Stomach smooth muscle (tissue), 2 donors: ENCODE results near the gene RRP12.

Source experiments
- H3K27ac ChIP-seq: one replicate; pipeline ENCODE4 v1.7.0; 2013; ENCODE audit warnings: mild to moderate bottlenecking, low read length, inconsistent platforms
- H3K27me3 ChIP-seq, 2 donors: one replicate each; pipeline ENCODE4 v1.7.0; 2013; ENCODE audit warnings: low read length in 2 of 2; ENCODE audit not compliant: insufficient read depth in 2 of 2, control insufficient read depth in 1 of 2
- H3K36me3 ChIP-seq, 2 donors: one replicate each; pipeline ENCODE4 v1.7.0; 2013; ENCODE audit warnings: low read length in 2 of 2; ENCODE audit not compliant: control insufficient read depth in 2 of 2, insufficient read depth in 2 of 2
- H3K4me1 ChIP-seq: one replicate; pipeline ENCODE4 v1.7.0; 2013; ENCODE audit warnings: low read length; ENCODE audit not compliant: control insufficient read depth, insufficient read depth
- H3K4me3 ChIP-seq, 2 donors: one replicate each; pipeline ENCODE4 v1.7.0; 2013; ENCODE audit warnings: low read length in 2 of 2
- H3K9ac ChIP-seq, 2 donors: one replicate each; pipeline ENCODE4 v1.7.0; 2013; ENCODE audit warnings: low read length in 2 of 2, mild to moderate bottlenecking in 1 of 2
- H3K9me3 ChIP-seq, 2 donors: one replicate each; pipeline ENCODE4 v1.7.0; 2013; ENCODE audit warnings: low read length in 2 of 2; ENCODE audit not compliant: control insufficient read depth in 2 of 2
- donor health status: healthy.
- donor health status: Pancreatic carcinoma.

RRP12 gene

DNA sequence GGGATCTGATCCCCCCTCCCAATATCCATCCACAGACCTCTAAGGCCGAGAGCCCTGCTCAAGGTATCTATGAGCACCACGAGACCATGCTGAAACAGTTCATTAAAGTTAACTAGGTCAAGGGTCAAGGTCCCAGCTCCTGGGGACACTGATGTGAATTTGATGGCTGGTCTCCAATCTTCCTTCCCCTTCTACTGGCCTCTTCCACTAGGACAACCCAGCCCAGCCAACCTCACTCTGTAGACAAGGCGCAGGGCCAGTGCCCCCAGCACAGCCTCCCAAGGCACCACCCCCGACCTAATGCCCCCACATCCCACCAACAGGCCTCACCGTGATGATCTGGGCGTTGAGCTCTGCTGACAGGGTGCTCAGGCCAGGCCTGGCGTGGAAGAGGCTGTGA lies 15.6 kb downstream of the RRP12 start:
- H3K9me3 ChIP-seq: no peaks in the 10 kb centered on the region
- H3K27ac ChIP-seq: no peak overlapping the region
- no peak overlapping the region for H3K9ac ChIP-seq
- no peak overlapping the region for H3K4me3 ChIP-seq
- no peaks in the 10 kb centered on the region for H3K4me1 ChIP-seq
- H3K27me3 ChIP-seq: no peaks in the 10 kb centered on the region
- peaks cover 23 to 36% of the 10 kb centered on the region in 2 donors for H3K36me3 ChIP-seq

- Histone ChIP-seq H3K9me3 (no peaks in the 10 kb centered on the region), H3K4me3 (no peak overlapping the region), H3K4me1 (no peaks in the 10 kb centered on the region), H3K27ac (no peak overlapping the region), H3K9ac (no peak overlapping the region), H3K27me3 (no peaks in the 10 kb centered on the region), H3K36me3 (peaks cover 20 to 29% of the 10 kb centered on the region in 2 donors)
Observed at GRCh38 chr10:97384641-97385040, 16.5 kb downstream of the RRP12 start.

DNA sequence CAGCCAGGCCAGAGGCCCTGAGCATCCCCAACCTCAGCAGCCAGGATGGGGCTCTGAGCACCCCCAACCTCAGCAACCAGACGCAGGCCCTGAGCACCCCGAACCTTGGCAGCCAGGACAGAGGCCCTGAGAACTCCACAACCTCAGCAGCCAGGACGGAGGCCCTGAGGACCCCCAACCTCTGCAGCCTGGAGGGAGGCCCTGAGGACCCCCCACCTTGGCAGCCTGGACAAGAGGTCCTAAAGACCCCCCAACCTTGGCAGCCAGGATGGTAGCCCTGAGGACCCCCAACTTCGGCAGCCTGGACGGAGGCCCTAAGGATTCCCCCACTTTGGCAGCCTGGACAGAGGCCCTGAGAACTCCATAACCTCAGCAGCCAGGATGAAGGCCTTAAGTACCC lies 17.0 kb downstream of the RRP12 start:
- Histone ChIP-seq H3K9ac (no peak overlapping the region), H3K36me3 (peaks cover 20 to 30% of the 10 kb centered on the region in 2 donors), H3K27me3 (no peaks in the 10 kb centered on the region), H3K4me1 (no peaks in the 10 kb centered on the region), H3K27ac (no peak overlapping the region), H3K9me3 (no peaks in the 10 kb centered on the region), H3K4me3 (no peak overlapping the region)

DNA sequence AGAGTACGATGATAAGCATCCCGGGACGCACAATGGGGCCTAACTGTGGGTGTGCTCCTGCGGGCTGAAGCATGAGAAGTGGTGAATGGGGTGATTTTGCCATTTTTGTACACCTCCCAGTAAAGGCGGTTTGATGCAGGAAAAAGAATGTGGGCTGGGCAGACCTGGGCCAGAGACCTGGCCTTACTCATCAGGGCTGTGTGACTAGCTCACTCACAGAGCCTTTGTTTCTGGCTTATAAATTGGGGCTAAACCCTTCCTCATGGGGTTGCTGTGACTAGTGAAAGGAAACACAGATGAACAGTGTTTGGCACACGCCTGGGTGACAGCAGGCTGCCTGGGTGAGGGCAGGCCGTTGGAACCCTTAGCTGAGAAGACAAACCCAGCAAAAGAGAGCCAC lies 18.0 kb downstream of the RRP12 start:
- no peaks in the 10 kb centered on the region for H3K4me1 ChIP-seq
- H3K36me3 ChIP-seq: peaks cover 17 to 28% of the 10 kb centered on the region in 2 donors

GRCh38 chr10:97381626-97382025 lies 19.5 kb downstream of the RRP12 start:
- Histone ChIP-seq H3K27ac (no peak overlapping the region), H3K9me3 (no peaks in the 10 kb centered on the region), H3K4me3 (no peak overlapping the region), H3K36me3 (peaks cover 20 to 29% of the 10 kb centered on the region in 2 donors), H3K27me3 (no peaks in the 10 kb centered on the region), H3K4me1 (no peaks in the 10 kb centered on the region), H3K9ac (no peak overlapping the region)

More for the DNA sequence above, 18.0 kb downstream of the RRP12 start:
- no peaks in the 10 kb centered on the region for H3K27me3 ChIP-seq
- no peak overlapping the region for H3K27ac ChIP-seq
- H3K4me3 ChIP-seq: no peak overlapping the region
- no peak overlapping the region for H3K9ac ChIP-seq
- H3K9me3 ChIP-seq: no peaks in the 10 kb centered on the region

DNA sequence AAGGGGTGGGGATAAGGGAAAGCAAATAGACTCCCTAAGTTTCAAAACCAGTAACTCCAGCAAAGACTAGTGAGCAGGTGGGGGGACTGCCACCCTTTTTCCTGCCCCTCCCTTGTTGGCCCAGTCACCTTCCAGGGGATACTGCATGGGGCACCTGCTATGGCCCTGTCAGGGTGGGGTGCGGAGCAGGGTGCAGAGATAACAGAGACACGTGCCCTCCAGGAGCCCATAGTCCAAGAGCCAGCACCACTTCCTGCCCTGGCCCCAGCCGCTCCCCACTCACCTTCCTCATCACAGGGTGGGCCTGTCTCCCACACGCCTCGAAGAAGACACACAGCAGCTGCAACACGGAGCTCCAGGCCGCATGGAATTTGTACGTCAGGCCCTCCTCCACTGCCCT lies 20.6 kb downstream of the RRP12 start:
- H3K4me3 ChIP-seq: no peak overlapping the region
- no peak overlapping the region for H3K9ac ChIP-seq
- H3K9me3 ChIP-seq: no peaks in the 10 kb centered on the region
- no peaks in the 10 kb centered on the region for H3K27me3 ChIP-seq
- H3K27ac ChIP-seq: no peak overlapping the region
- H3K36me3 ChIP-seq: peaks cover 12 to 28% of the 10 kb centered on the region in 2 donors
- no peaks in the 10 kb centered on the region for H3K4me1 ChIP-seq

- Histone ChIP-seq H3K9ac (no peak overlapping the region), H3K36me3 (peaks cover 12 to 26% of the 10 kb centered on the region in 2 donors), H3K4me3 (no peak overlapping the region), H3K27me3 (no peaks in the 10 kb centered on the region), H3K9me3 (no peaks in the 10 kb centered on the region), H3K27ac (no peak overlapping the region), H3K4me1 (no peaks in the 10 kb centered on the region)
Observed at GRCh38 chr10:97378933-97379921, 21.9 kb downstream of the RRP12 start.

- H3K4me1 ChIP-seq: no peaks in the 10 kb centered on the region
- no peak overlapping the region for H3K27ac ChIP-seq
- no peaks in the 10 kb centered on the region for H3K9me3 ChIP-seq
- H3K27me3 ChIP-seq: no peaks in the 10 kb centered on the region
- H3K36me3 ChIP-seq: peaks cover 20 to 41% of the 10 kb centered on the region in 2 donors
- no peak overlapping the region for H3K9ac ChIP-seq
- no peak overlapping the region for H3K4me3 ChIP-seq
Observed at GRCh38 chr10:97376413-97376812, 24.7 kb downstream of the RRP12 start.

GRCh38 chr10:97373456-97373855 lies 27.7 kb downstream of the RRP12 start:
- no peaks in the 10 kb centered on the region for H3K27me3 ChIP-seq
- H3K4me3 ChIP-seq: no peak overlapping the region
- H3K36me3 ChIP-seq: peaks cover 28 to 50% of the 10 kb centered on the region in 2 donors
- no peaks in the 10 kb centered on the region for H3K9me3 ChIP-seq
- H3K9ac ChIP-seq: no peak overlapping the region
- no peaks in the 10 kb centered on the region for H3K4me1 ChIP-seq
- no peak overlapping the region for H3K27ac ChIP-seq

GRCh38 chr10:97372233-97372875 lies 28.8 kb downstream of the RRP12 start:
- H3K27me3 ChIP-seq: no peaks in the 10 kb centered on the region
- H3K9ac ChIP-seq: no peak overlapping the region
- no peaks in the 10 kb centered on the region for H3K9me3 ChIP-seq
- H3K36me3 ChIP-seq: peaks cover 21 to 45% of the 10 kb centered on the region in 2 donors
- no peak overlapping the region for H3K27ac ChIP-seq
- no peaks in the 10 kb centered on the region for H3K4me1 ChIP-seq
- H3K4me3 ChIP-seq: no peak overlapping the region
